Stimulated activated memory B cell treated with anti-CD40 and anti-IgM and Interleukin-4, amounts not matched to agents 10 μg/mL and 1 μg/mL and 100 μg/mL, for 72 hours (primary cell): ENCODE data around the gene ZFP69B.

ENCODE experiments used
- ATAC-seq: fragments of 150-1000 bp; cut with Tn5 transposase; 2 replicates; pipeline ENCODE4 v1.10.0; 2021
- H3K27ac Mint-ChIP-seq: one replicate; pipeline ENCODE4 v1.8.0; 2022; ENCODE audit warnings: mild to moderate bottlenecking, mixed read lengths
- H3K27me3 Mint-ChIP-seq: one replicate; pipeline ENCODE4 v1.8.0; 2022; ENCODE audit warnings: mixed read lengths
- H3K36me3 Mint-ChIP-seq: one replicate; pipeline ENCODE4 v1.8.0; 2022; ENCODE audit warnings: mixed read lengths
- H3K4me1 Mint-ChIP-seq: one replicate; pipeline ENCODE4 v1.8.0; 2022; ENCODE audit warnings: mixed read lengths
- H3K4me3 Mint-ChIP-seq: one replicate; pipeline ENCODE4 v1.8.0; 2022; ENCODE audit warnings: mild to moderate bottlenecking, moderate library complexity, mixed read lengths
- H3K9me3 Mint-ChIP-seq: one replicate; pipeline ENCODE4 v1.8.0; 2022; ENCODE audit warnings: mixed read lengths

ZFP69B gene

GRCh38 chr1:40423264-40423642, 27.0 kb upstream of the ZFP69B start:
- no peak overlapping the region for H3K4me3 Mint-ChIP-seq
- ATAC-seq: no peak
- H3K27ac Mint-ChIP-seq: peak overlapping the region; percentile 67
- H3K27me3 Mint-ChIP-seq: no peaks in the 10 kb centered on the region
- H3K9me3 Mint-ChIP-seq: peaks cover 13% of the 10 kb centered on the region
- H3K4me1 Mint-ChIP-seq: peaks cover 39% of the 10 kb centered on the region
- H3K36me3 Mint-ChIP-seq: peaks cover 84% of the 10 kb centered on the region

- ATAC-seq: no peak
- Mint-ChIP-seq H3K4me1 (peaks cover 39% of the 10 kb centered on the region), H3K27me3 (no peaks in the 10 kb centered on the region), H3K9me3 (peaks cover 13% of the 10 kb centered on the region), H3K27ac (peak overlapping the region; percentile 8), H3K36me3 (peaks cover 75% of the 10 kb centered on the region), H3K4me3 (no peak overlapping the region)
These were observed 26.2 kb upstream of the ZFP69B start for GRCh38 chr1:40423951-40424618.

GRCh38 chr1:40425198-40425597, 25.1 kb upstream of the ZFP69B start:
- Mint-ChIP-seq H3K9me3 (peaks cover 13% of the 10 kb centered on the region), H3K27ac (no peak overlapping the region), H3K36me3 (peaks cover 67% of the 10 kb centered on the region), H3K27me3 (no peaks in the 10 kb centered on the region), H3K4me3 (no peak overlapping the region), H3K4me1 (peaks cover 37% of the 10 kb centered on the region)
- ATAC-seq: no peak

- Mint-ChIP-seq H3K27ac (no peak overlapping the region), H3K36me3 (peaks cover 6% of the 10 kb centered on the region), H3K9me3 (peaks cover 4% of the 10 kb centered on the region), H3K27me3 (no peaks in the 10 kb centered on the region), H3K4me3 (no peak overlapping the region), H3K4me1 (no peaks in the 10 kb centered on the region)
- ATAC-seq: no peak
These were observed 18.9 kb upstream of the ZFP69B start for GRCh38 chr1:40431385-40431784.

GRCh38 chr1:40432644-40433390, 17.5 kb upstream of the ZFP69B start:
- H3K4me3 Mint-ChIP-seq: no peak overlapping the region

GRCh38 chr1:40435471-40435870, 14.8 kb upstream of the ZFP69B start:
- Mint-ChIP-seq H3K36me3 (no peaks in the 10 kb centered on the region), H3K4me1 (peaks cover 8% of the 10 kb centered on the region), H3K9me3 (no peaks in the 10 kb centered on the region), H3K27ac (no peak overlapping the region), H3K4me3 (no peak overlapping the region), H3K27me3 (no peaks in the 10 kb centered on the region)
- no peak for ATAC-seq

More at GRCh38 chr1:40432644-40433390, 17.5 kb upstream of the ZFP69B start:
- ATAC-seq: no peak
- H3K4me1 Mint-ChIP-seq: no peaks in the 10 kb centered on the region
- H3K36me3 Mint-ChIP-seq: no peaks in the 10 kb centered on the region
- H3K27me3 Mint-ChIP-seq: no peaks in the 10 kb centered on the region
- no peaks in the 10 kb centered on the region for H3K9me3 Mint-ChIP-seq
- H3K27ac Mint-ChIP-seq: no peak overlapping the region

- Mint-ChIP-seq H3K36me3 (no peaks in the 10 kb centered on the region), H3K4me3 (no peak overlapping the region), H3K9me3 (no peaks in the 10 kb centered on the region), H3K27ac (no peak overlapping the region), H3K27me3 (no peaks in the 10 kb centered on the region), H3K4me1 (peaks cover 8% of the 10 kb centered on the region)
- ATAC-seq: no peak
These were observed 14.4 kb upstream of the ZFP69B start for GRCh38 chr1:40435876-40436275.

- peak; percentile 53 for ATAC-seq
- H3K9me3 Mint-ChIP-seq: no peaks in the 10 kb centered on the region
- no peak overlapping the region for H3K27ac Mint-ChIP-seq
- H3K4me3 Mint-ChIP-seq: no peak overlapping the region
- H3K27me3 Mint-ChIP-seq: no peaks in the 10 kb centered on the region
- H3K4me1 Mint-ChIP-seq: peaks cover 8% of the 10 kb centered on the region
- H3K36me3 Mint-ChIP-seq: no peaks in the 10 kb centered on the region
These were observed 11.8 kb upstream of the ZFP69B start for GRCh38 chr1:40438391-40439015.

- H3K4me3 Mint-ChIP-seq: no peak overlapping the region
- ATAC-seq: no peak
- H3K27me3 Mint-ChIP-seq: no peaks in the 10 kb centered on the region
- no peak overlapping the region for H3K27ac Mint-ChIP-seq
- H3K36me3 Mint-ChIP-seq: peaks cover 5% of the 10 kb centered on the region
- H3K9me3 Mint-ChIP-seq: no peaks in the 10 kb centered on the region
- H3K4me1 Mint-ChIP-seq: peaks cover 8% of the 10 kb centered on the region
These were observed 11.0 kb upstream of the ZFP69B start for GRCh38 chr1:40439247-40439646.

GRCh38 chr1:40450495-40451237, 390 bp downstream of the ZFP69B start:
- H3K9me3 Mint-ChIP-seq: peaks cover 15% of the 10 kb centered on the region

GRCh38 chr1:40451238-40451585, 936 bp downstream of the ZFP69B start:
- H3K4me1 Mint-ChIP-seq: peaks cover 32% of the 10 kb centered on the region
- H3K27ac Mint-ChIP-seq: peak overlapping the region; percentile 95
- no peaks in the 10 kb centered on the region for H3K27me3 Mint-ChIP-seq
- peak; percentile 2 for ATAC-seq
- peaks cover 13% of the 10 kb centered on the region for H3K9me3 Mint-ChIP-seq
- H3K36me3 Mint-ChIP-seq: peaks cover 46% of the 10 kb centered on the region
- H3K4me3 Mint-ChIP-seq: peak overlapping the region; percentile 87

More at GRCh38 chr1:40450495-40451237, 390 bp downstream of the ZFP69B start:
- Mint-ChIP-seq H3K36me3 (peaks cover 46% of the 10 kb centered on the region), H3K4me3 (peak overlapping the region; percentile 87), H3K27ac (peak overlapping the region; percentile 95), H3K27me3 (no peaks in the 10 kb centered on the region), H3K4me1 (peaks cover 32% of the 10 kb centered on the region)
- ATAC-seq: peak; percentile 86

GRCh38 chr1:40454873-40455272, 4.6 kb downstream of the ZFP69B start:
- Mint-ChIP-seq H3K36me3 (peaks cover 83% of the 10 kb centered on the region), H3K9me3 (peaks cover 31% of the 10 kb centered on the region), H3K4me3 (no peak overlapping the region), H3K27me3 (no peaks in the 10 kb centered on the region), H3K4me1 (peaks cover 24% of the 10 kb centered on the region), H3K27ac (peak overlapping the region; percentile 43)
- peak; percentile 57 for ATAC-seq

- Mint-ChIP-seq H3K9me3 (peaks cover 41% of the 10 kb centered on the region), H3K4me1 (no peaks in the 10 kb centered on the region), H3K36me3 (peaks cover 88% of the 10 kb centered on the region), H3K27me3 (no peaks in the 10 kb centered on the region), H3K27ac (no peak overlapping the region), H3K4me3 (no peak overlapping the region)
- no peak for ATAC-seq
These were observed 12.8 kb downstream of the ZFP69B start for GRCh38 chr1:40462956-40463590.

- Mint-ChIP-seq H3K9me3 (peaks cover 47% of the 10 kb centered on the region), H3K4me1 (no peaks in the 10 kb centered on the region), H3K36me3 (peaks cover 71% of the 10 kb centered on the region), H3K27me3 (no peaks in the 10 kb centered on the region), H3K4me3 (no peak overlapping the region), H3K27ac (no peak overlapping the region)
- no peak for ATAC-seq
These were observed 19.1 kb downstream of the ZFP69B start for GRCh38 chr1:40469327-40469726.

- no peak for ATAC-seq
- Mint-ChIP-seq H3K9me3 (peaks cover 18% of the 10 kb centered on the region), H3K27me3 (no peaks in the 10 kb centered on the region), H3K27ac (no peak overlapping the region), H3K4me3 (no peak overlapping the region), H3K36me3 (peaks cover 25% of the 10 kb centered on the region), H3K4me1 (peaks cover 19% of the 10 kb centered on the region)
These were observed 25.0 kb downstream of the ZFP69B start for GRCh38 chr1:40475268-40475667.
